Esophagus muscularis mucosa (tissue), 4 donors: Measurements from ENCODE around the gene SEC62. TPM values are rescaled to one million over a fixed set of nuclear protein-coding genes. Genes with fewer than 3 reads are reported as not detected.

Source experiments
- DNase-seq: peaks from one replicate; pipeline ENCODE4 v3.0.0-alpha.2; 2017; ENCODE audit errors: extremely low spot score
- H3K27ac ChIP-seq, 4 donors: fragments of 200-600 bp; sonication (generic); replicated peaks in 1 of 4; 1 replicate in 3 of 4; 2 replicates in 1 of 4; pipeline ENCODE4 v1.5.1; 2016 to 2019; ENCODE audit warnings: mild to moderate bottlenecking in 1 of 4
- H3K27me3 ChIP-seq, 4 donors: fragments of 200-600 bp; sonication (generic); one replicate each; pipeline versions ENCODE4 v1.5.1 to v1.6.0; 2016 to 2019
- H3K36me3 ChIP-seq, 4 donors: fragments of 200-600 bp; sonication (generic); one replicate each; pipeline ENCODE4 v1.5.1; 2016 to 2019
- H3K4me1 ChIP-seq, 4 donors: fragments of 200-600 bp; sonication (generic); one replicate each; pipeline ENCODE4 v1.5.1; 2016 to 2019
- H3K4me3 ChIP-seq, 4 donors: fragments of 200-600 bp; sonication (generic); 1 replicate in 2 of 4; 2 replicates in 2 of 4; pipeline ENCODE4 v1.5.1; 2016 to 2019; ENCODE audit warnings: mild to moderate bottlenecking in 4 of 4, moderate library complexity in 1 of 4
- H3K9me3 ChIP-seq, 4 donors: fragments of 200-600 bp; sonication (generic); 1 replicate in 3 of 4; 2 replicates in 1 of 4; pipeline ENCODE4 v1.5.1; 2016 to 2019
- EP300 ChIP-seq: sonication (generic); formaldehyde crosslinking; IDR thresholded peaks from one replicate; pipeline ENCODE4 v1.6.1; 2017; ENCODE audit warnings: antibody characterized with exemption
- POLR2A ChIP-seq: fragments of 450-650 bp; IDR thresholded peaks from one replicate; pipeline ENCODE4 v1.6.1; 2017; ENCODE audit warnings: antibody characterized with exemption, moderate library complexity, mild to moderate bottlenecking, low read depth
- POLR2AphosphoS5 ChIP-seq, 2 donors: sonication (generic); formaldehyde crosslinking; IDR thresholded peaks; one replicate each; pipeline ENCODE4 v1.6.1; 2017; ENCODE audit warnings: antibody characterized with exemption in 2 of 2
- WGBS: methylation state at CpG from one replicate; pipeline ENCODE4 v1.1.5; 2018; 5-methylcytosine and 5-hydroxymethylcytosine counted together
- intact Hi-C: fragments of 100-400 bp; cut with DNase I; formaldehyde crosslinking; loops from one replicate; pipeline ENCODE4 v1.15.1; 2023
- total RNA-seq, 4 donors: library from RNA; depleted of rRNA; stranded (reverse); fragments of >200 nt; gene quantifications; one replicate each; pipeline versions ENCODE4 v1.1.0 to v1.2.1, GENCODE V29; 2016
- TF ChIP-seq, protein P1 (sequence below), 3 experiments: fragments of 200-600 bp in 2 of 3; fragments of 450-650 bp in 1 of 3; sonication (generic) in 2 of 3; IDR thresholded peaks; one replicate each; pipeline ENCODE4 v1.5.1; 2017 to 2019; ENCODE audit warnings: antibody characterized with exemption in 3 of 3, mild to moderate bottlenecking in 2 of 3, moderate library complexity in 1 of 3

Gene SEC62
- total RNA-seq, 4 donors from 2014 or later, result 65.6 to 71.8 (median 69.3) TPM

GRCh38 chr3:170043506-170043905, 76.9 kb downstream of the SEC62 start:
- H3K9me3 ChIP-seq, result no peaks in the 10 kb centered on the region
- intact Hi-C loops, result no loop called here
- peaks cover 0 to 41% (median 5%) of the 10 kb centered on the region in 4 donors for H3K27me3 ChIP-seq
- no peak overlapping the region for H3K27ac ChIP-seq
- no peaks in the 10 kb centered on the region for H3K36me3 ChIP-seq
- 48% methylated on average over 7 of the region's 7 CpGs for WGBS
- H3K4me1 ChIP-seq, result peaks cover 3 to 11% (median 5%) of the 10 kb centered on the region in 4 donors
- DNase-seq, result no peak
- no peak for TF ChIP-seq EP300
- no peak for TF ChIP-seq POLR2A
- TF ChIP-seq POLR2AphosphoS5 (IDR thresholded peaks at IDR 0.05), result no peak
- TF ChIP-seq, protein P1, sequence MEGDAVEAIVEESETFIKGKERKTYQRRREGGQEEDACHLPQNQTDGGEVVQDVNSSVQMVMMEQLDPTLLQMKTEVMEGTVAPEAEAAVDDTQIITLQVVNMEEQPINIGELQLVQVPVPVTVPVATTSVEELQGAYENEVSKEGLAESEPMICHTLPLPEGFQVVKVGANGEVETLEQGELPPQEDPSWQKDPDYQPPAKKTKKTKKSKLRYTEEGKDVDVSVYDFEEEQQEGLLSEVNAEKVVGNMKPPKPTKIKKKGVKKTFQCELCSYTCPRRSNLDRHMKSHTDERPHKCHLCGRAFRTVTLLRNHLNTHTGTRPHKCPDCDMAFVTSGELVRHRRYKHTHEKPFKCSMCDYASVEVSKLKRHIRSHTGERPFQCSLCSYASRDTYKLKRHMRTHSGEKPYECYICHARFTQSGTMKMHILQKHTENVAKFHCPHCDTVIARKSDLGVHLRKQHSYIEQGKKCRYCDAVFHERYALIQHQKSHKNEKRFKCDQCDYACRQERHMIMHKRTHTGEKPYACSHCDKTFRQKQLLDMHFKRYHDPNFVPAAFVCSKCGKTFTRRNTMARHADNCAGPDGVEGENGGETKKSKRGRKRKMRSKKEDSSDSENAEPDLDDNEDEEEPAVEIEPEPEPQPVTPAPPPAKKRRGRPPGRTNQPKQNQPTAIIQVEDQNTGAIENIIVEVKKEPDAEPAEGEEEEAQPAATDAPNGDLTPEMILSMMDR (IDR thresholded peaks at IDR 0.05), result no peak
- H3K4me3 ChIP-seq, result no peak overlapping the region

GRCh38 chr3:170044271-170044670, 77.7 kb downstream of the SEC62 start:
- Histone ChIP-seq H3K4me1 (peaks cover 0 to 5% (median 0%) of the 10 kb centered on the region in 4 donors), H3K9me3 (no peaks in the 10 kb centered on the region), H3K36me3 (no peaks in the 10 kb centered on the region), H3K27me3 (peaks cover 0 to 34% (median 0%) of the 10 kb centered on the region in 4 donors), H3K27ac (no peak overlapping the region), H3K4me3 (no peak overlapping the region)
- no peak for DNase-seq
- 83% methylated on average over 8 of the region's 8 CpGs for whole genome bisulfite sequencing
- intact Hi-C loops, result no loop called here
- TF ChIP-seq EP300 (no peak), POLR2AphosphoS5 (IDR thresholded peaks at IDR 0.05) (no peak), POLR2A (no peak)
- TF ChIP-seq, protein P1 (IDR thresholded peaks at IDR 0.05), result no peak

DNA sequence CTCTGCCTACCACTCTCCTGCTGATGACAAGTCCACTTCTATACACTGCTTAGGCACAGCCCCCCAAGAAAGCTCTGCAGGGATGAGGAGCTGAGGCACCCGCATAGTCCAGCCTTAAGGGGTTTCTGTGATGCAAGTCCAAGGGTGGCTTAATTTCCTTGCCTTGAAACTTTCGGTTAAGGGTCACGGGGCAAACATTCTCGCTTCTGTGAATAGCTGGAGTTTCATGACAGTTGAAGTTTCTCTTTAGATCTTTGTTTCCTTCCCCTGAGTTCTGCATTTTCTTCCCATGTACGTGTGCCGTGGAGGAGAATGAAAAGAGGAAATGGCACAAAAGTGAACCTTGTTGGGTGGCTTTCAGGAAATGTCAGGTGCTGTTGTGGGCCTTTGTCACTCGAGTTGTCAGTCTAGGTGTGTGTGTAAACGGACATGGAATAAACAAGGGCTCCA, 78.2 kb downstream of the SEC62 start:
- H3K4me1 ChIP-seq, result peaks cover 0 to 5% (median under 1%) of the 10 kb centered on the region in 4 donors
- H3K9me3 ChIP-seq, result no peaks in the 10 kb centered on the region
- H3K27me3 ChIP-seq, result peaks cover 0 to 31% (median 0%) of the 10 kb centered on the region in 4 donors
- DNase-seq, result no peak
- TF ChIP-seq, protein P1 (IDR thresholded peaks at IDR 0.05), result no peak
- no peak for TF ChIP-seq EP300
- TF ChIP-seq POLR2A, result no peak
- TF ChIP-seq POLR2AphosphoS5 (IDR thresholded peaks at IDR 0.05), result no peak
- H3K4me3 ChIP-seq, result no peak overlapping the region
- intact Hi-C loops, result no loop called here
- no peaks in the 10 kb centered on the region for H3K36me3 ChIP-seq
- H3K27ac ChIP-seq, result no peak overlapping the region
- 84% methylated on average over 8 of the region's 8 CpGs for WGBS

- WGBS, result 70% methylated on average over 3 of the region's 5 CpGs
- no peak for DNase-seq
- Histone ChIP-seq H3K4me3 (no peak overlapping the region), H3K27me3 (peaks cover 0 to 28% (median 0%) of the 10 kb centered on the region in 4 donors), H3K27ac (no peak overlapping the region), H3K9me3 (no peaks in the 10 kb centered on the region), H3K36me3 (no peaks in the 10 kb centered on the region), H3K4me1 (peaks cover 0 to 4% (median 0%) of the 10 kb centered on the region in 4 donors)
- no peak for TF ChIP-seq EP300
- intact Hi-C loops, result no loop called here
Observed at GRCh38 chr3:170046269-170047132, 79.9 kb downstream of the SEC62 start.

DNA sequence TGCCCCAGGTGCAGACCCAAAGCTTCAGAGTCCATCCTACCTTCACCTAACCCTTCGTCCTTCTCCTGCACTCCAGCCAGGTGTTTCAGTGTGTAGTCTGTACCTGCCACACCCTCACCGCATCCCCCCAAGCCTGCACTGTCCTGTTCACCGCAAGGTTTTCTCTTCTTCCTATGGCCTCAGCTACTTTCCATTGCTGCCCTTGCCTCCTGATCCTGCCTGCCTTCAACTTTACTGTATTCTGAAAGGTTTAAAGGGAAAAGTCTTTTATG, 80.5 kb downstream of the SEC62 start:
- Histone ChIP-seq H3K27me3 (peaks cover 0 to 24% (median 0%) of the 10 kb centered on the region in 4 donors), H3K27ac (no peak overlapping the region), H3K4me1 (peaks cover 0 to 4% (median 0%) of the 10 kb centered on the region in 4 donors), H3K4me3 (no peak overlapping the region), H3K9me3 (no peaks in the 10 kb centered on the region), H3K36me3 (no peaks in the 10 kb centered on the region)
- DNase-seq, result no peak
- intact Hi-C loops, result no loop called here
- WGBS, result 90% methylated on average over 3 of the region's 3 CpGs
- TF ChIP-seq POLR2AphosphoS5 (IDR thresholded peaks at IDR 0.05), result no peak
- TF ChIP-seq EP300, result no peak
- no peak for TF ChIP-seq POLR2A
- TF ChIP-seq, protein P1 (IDR thresholded peaks at IDR 0.05), result no peak
